SK-N-MC (cell line): ENCODE data around the gene GOLPH3.

Source experiments
- EZH2 ChIP-seq: fragments of 200-600 bp; sonication (generic); IDR thresholded peaks from one replicate; pipeline ENCODE4 v1.6.1; 2017; ENCODE audit warnings: antibody characterized with exemption
- POLR2AphosphoS5 ChIP-seq: IDR thresholded peaks from 2 replicates; pipeline ENCODE4 v1.6.1; 2012; ENCODE audit warnings: mild to moderate bottlenecking, low read depth, low read length, borderline replicate concordance

DNA sequence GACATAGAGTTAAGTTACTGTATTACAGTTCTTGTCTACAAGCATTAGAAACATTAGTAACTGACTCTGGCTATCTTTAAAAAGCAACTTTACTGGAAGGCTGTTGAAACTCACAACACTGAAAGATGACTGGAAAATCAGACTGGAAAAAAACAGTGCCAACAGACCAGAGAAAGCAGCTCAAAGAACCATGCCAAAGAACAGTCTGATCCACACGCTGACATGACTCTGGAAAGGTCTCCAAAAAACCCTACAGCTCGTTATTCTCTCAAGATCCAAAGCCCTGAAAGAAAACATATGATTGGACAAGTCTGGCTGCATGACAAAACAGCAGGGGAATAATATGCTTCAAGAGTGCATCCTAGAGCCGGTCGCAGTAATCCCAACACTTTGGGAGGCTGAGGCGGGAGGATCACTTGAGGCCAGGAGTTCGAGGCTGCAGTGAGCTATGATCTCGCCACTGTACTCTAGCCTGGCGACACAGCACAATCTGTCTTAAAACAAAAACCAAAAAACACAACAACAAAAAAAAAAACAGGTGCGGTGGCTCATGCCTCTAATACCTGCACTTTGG lies 5.6 kb downstream of the GOLPH3 start:
- no peak for TF ChIP-seq EZH2
- no peak for TF ChIP-seq POLR2AphosphoS5
